Fibroblast of villous mesenchyme (primary cell): Measurements from ENCODE around the gene TTYH2. TPM values are rescaled to one million over a fixed set of nuclear protein-coding genes. Genes with fewer than 3 reads are reported as not detected.
"Not testable (repeated sequence)": the region's sequence is repeated elsewhere in the genome, so short reads cannot be mapped to it uniquely, and the experiment has no call there.

ENCODE experiments used
- DNase-seq: peaks from one replicate; pipeline ENCODE4 v3.0.0-alpha.2; 2010; ENCODE audit warnings: low read depth
- H3K4me3 ChIP-seq: 2 replicates; pipeline ENCODE4 v1.5.1; 2011; ENCODE audit warnings: low read depth, mild to moderate bottlenecking, low read length
- total RNA-seq: library from RNA; depleted of rRNA; stranded (reverse); fragments of >200 nt; gene quantifications from 2 replicates; pipeline ENCODE4 v1.2.3, GENCODE V29; 2012
- TF ChIP-seq, protein P1 (sequence below): IDR thresholded peaks from 2 replicates; pipeline ENCODE4 v1.5.1; 2012; ENCODE audit warnings: low read depth, mild to moderate bottlenecking, low read length; ENCODE audit not compliant: insufficient read depth

The TTYH2 gene
- total RNA-seq, 1 donor: 1.3 TPM

DNA sequence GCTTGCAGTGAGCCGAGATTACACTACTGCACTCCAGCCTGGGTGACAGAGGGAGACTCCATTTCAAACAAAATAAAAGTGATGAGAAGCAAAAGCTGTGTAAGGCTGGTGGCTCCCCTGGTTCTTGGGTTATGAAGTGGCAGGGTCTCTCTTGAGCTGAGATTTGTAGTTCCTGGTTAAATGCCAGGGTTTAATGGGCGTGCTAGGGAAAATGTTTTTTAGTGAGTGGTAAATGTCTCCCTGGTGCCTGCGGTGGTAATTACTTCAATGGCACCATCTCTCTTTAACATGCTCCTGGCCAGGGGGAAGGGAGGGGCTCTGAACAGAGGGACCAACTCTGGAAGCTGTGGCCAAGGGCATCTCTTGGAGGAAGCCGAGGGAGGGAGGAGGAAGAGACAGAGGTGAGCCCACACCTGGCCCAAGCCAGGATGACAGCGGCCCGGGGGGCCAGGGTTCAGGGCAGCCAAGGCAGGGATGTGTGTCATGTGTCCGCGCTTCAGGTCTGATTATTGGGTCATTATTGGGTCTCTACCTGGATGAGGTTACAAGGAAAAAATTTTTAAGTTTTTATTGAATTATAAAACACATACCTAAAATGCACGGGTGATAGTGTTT lies 27.7 kb upstream of the TTYH2 start:
- DNase-seq: no peak
- H3K4me3 ChIP-seq: no peak overlapping the region
- TF ChIP-seq, protein P1, sequence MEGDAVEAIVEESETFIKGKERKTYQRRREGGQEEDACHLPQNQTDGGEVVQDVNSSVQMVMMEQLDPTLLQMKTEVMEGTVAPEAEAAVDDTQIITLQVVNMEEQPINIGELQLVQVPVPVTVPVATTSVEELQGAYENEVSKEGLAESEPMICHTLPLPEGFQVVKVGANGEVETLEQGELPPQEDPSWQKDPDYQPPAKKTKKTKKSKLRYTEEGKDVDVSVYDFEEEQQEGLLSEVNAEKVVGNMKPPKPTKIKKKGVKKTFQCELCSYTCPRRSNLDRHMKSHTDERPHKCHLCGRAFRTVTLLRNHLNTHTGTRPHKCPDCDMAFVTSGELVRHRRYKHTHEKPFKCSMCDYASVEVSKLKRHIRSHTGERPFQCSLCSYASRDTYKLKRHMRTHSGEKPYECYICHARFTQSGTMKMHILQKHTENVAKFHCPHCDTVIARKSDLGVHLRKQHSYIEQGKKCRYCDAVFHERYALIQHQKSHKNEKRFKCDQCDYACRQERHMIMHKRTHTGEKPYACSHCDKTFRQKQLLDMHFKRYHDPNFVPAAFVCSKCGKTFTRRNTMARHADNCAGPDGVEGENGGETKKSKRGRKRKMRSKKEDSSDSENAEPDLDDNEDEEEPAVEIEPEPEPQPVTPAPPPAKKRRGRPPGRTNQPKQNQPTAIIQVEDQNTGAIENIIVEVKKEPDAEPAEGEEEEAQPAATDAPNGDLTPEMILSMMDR: no peak

DNA sequence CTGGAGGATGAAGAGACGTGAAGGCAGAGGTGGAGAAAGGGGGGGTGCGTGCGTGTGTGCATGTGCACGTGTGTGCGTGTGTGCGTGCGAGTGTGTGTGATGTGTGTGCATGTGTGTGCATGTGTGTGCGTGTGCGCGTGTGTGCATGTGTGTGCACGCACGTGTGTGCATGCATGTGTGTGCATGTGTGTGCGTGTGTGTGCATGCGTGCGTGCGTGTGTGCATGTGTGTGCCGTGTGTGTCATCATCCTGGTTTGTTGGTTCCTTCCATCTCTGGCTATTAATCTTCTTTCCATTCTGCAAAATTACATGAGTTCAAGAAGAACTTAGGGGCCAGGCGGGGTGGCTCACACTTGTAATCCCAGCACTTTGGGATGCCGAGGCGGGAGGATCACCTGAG lies 26.9 kb upstream of the TTYH2 start:
- H3K4me3 ChIP-seq: no peak overlapping the region
- TF ChIP-seq, protein P1: no peak
- no peak for DNase-seq

DNA sequence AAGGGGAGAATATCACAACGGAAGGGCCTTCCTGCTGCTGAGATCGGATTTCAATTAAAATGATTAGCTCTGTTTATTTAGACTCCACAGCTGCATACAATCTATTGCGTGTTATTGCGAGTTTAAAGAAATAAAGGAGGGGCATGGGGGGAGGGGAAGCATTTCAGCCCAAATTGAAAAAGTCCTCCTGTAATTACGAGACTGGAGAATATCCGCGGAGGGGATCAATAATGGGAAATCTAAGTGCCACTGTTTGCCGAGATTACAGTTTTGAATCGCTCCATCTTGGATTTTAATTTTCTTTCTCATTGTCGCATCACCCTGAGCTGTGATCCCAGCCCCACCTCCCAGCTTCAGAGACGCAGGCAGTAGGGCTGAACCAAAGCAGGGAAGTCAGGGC lies 25.6 kb upstream of the TTYH2 start:
- TF ChIP-seq, protein P1: no peak
- H3K4me3 ChIP-seq: no peak overlapping the region
- no peak for DNase-seq

DNA sequence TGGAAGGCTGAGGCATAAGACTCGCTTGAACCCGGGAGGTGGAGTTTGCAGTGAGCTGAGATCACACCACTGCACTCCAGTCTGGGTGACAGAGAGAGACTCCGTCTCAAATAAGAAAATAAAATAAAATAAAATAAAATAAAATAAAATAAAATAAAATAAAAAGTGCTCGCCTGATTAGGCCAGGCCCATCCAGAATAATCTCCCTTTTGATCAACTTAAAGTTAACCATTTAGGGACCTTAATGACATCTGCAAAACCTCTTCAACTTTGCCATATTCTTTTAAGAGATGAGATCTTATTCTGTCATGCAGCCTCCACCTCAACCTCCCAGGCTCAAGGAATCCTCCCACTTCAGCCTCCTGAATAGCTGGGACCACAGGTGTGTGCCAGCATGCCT lies 24.7 kb upstream of the TTYH2 start:
- H3K4me3 ChIP-seq, DNase-seq: not testable (repeated sequence)

DNA sequence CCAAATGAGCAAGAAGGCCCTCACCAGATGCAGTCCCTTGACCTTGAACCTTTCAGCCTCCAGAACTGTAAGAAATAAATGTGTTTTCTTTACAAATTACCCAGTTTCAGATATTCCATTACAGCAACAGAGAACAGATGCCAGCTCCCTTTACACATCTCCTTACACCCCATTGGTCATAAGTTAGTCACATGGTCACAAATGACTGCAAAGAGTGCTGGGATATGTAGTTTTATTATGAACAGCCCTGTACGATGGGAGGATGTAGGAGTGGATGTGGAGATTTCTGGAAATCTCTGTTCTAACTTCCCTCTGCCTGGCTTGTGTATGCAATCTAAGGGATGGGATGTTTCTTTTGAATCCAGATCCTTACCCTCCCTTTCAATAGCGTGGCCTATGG lies 23.2 kb upstream of the TTYH2 start:
- TF ChIP-seq, protein P1: no peak
- H3K4me3 ChIP-seq: no peak overlapping the region
- peak; percentile 65 for DNase-seq

DNA sequence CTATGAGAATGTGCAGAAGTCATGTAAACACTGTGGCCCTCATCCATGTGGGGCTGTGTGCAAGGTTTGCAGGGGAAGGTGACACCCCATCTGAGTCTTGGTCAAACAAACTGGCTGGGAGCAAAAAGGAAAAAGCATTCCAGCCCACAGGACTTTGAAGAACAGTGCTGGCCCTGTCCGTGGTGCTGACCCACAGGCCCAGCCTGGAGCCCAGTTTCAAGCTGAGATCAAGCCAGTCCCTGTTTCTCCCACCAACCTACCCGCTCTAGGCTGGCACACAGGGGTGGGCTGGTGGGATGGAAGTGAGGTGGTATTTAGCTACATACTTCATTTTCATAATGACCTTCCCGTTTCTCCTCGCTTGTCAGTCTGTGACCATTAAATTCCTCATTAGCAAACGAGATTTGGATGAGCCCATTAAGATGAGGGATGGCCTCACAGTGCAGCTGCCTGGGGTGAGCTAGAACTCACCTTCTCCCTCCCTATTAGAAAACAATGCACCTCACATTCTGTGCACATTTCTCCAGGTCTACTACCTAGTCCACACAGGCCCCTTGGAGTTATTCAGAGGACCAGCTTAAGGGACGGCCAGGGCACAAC lies 22.5 kb upstream of the TTYH2 start:
- DNase-seq: peak; percentile 34

DNA sequence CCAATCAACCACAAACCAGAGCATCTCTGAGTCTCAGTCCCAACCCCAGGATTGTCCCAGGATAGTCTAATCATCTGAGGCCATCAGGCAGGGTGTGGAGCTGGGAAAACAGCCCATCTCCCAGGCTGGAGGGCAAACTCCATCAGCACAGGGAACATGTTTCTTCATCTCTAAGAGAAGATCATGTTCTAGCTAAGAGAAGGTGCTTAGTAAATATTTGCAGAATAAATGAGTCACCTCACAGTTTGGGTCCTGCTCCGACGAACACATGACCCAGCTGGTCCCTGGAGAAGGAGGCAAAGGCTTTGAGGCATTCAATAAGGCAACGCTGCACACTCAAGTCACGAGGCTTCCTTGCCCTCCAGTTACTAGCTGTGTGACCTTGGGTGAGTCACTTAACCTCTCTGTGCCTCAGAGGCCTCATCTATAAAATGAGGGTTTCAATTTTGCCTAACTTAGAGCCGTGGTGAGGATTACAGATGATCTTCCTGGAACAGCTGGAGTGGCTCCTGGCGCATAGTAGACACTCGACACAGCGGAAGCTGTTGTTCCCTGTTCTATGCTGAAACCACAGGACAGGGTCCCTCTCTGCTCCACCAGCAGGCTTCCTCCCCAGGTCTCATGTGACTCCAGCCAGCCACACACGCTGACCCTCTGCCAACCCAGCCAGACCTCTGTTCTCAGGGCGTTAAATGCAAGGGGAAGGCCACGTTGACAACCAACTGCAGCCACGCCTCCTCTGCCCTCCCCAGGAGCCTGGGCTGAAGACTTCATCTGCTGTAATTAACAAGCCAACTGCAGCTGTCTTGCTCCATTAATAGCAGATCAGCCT lies 20.2 kb upstream of the TTYH2 start:
- DNase-seq: peak; percentile 59
- no peak overlapping the region for H3K4me3 ChIP-seq
- TF ChIP-seq, protein P1: no peak

More for the DNA sequence above, 22.5 kb upstream of the TTYH2 start:
- TF ChIP-seq, protein P1: no peak
- no peak overlapping the region for H3K4me3 ChIP-seq
